HEK293 (cell line): ENCODE measurements around the gene HMOX1.

Experiments
- CTCF ChIA-PET: fragments of 350-600 bp; formaldehyde crosslinking; extraction: SDS; loops from one replicate; lab custom pipeline; 2021; ENCODE audit warnings: antibody characterized with exemption; lab: Yijun Ruan, JAX
- POLR2A ChIA-PET: fragments of 300-600 bp; formaldehyde crosslinking; extraction: SDS; loops from one replicate; lab custom pipeline; 2020; ENCODE audit warnings: antibody characterized with exemption, inconsistent platforms; lab: Yijun Ruan, JAX
- H3K27ac ChIP-seq: fragments of 200-500 bp; sonication (Bioruptor generic); 2 replicates; pipeline ENCODE4 v1.5.1; 2014; ENCODE audit warnings: low read depth, low read length, control low read depth, inconsistent platforms; ENCODE audit errors: extremely low read depth
- H3K36me3 ChIP-seq, 2 experiments: fragments of 200-500 bp in 1 of 2; sonication (Bioruptor generic) in 1 of 2; 1 replicate in 1 of 2; 2 replicates in 1 of 2; pipeline ENCODE4 v1.5.1; 2014 to 2017; ENCODE audit warnings: inconsistent platforms in 2 of 2, low read length in 2 of 2; ENCODE audit not compliant: control insufficient read depth in 2 of 2, insufficient read depth in 1 of 2
- H3K4me1 ChIP-seq: fragments of 200-500 bp; sonication (Bioruptor generic); 2 replicates; pipeline ENCODE4 v1.5.1; 2014; ENCODE audit warnings: mild to moderate bottlenecking, low read length, inconsistent platforms; ENCODE audit not compliant: control insufficient read depth, insufficient read depth
- H3K4me3 ChIP-seq: 2 replicates; pipeline ENCODE4 v1.5.1; 2011; ENCODE audit warnings: low read depth, mild to moderate bottlenecking, control low read depth, low read length, moderate library complexity
- H3K9me3 ChIP-seq: fragments of 200-500 bp; sonication (Bioruptor generic); 2 replicates; pipeline ENCODE4 v1.5.1; 2014; ENCODE audit warnings: low read depth, low read length, inconsistent platforms; ENCODE audit not compliant: control insufficient read depth, insufficient read depth
- BCL11B ChIP-seq: fragments of 450-650 bp; formaldehyde crosslinking; IDR thresholded peaks from 2 replicates; pipeline ENCODE4 v1.5.1; 2016; ENCODE audit warnings: low read depth, missing biosample characterization, missing genetic modification characterization
- PRDM1 ChIP-seq: fragments of 450-650 bp; formaldehyde crosslinking; IDR thresholded peaks from 2 replicates; pipeline ENCODE4; 2016; ENCODE audit warnings: missing biosample characterization, missing genetic modification characterization
- PRDM4 ChIP-seq: fragments of 450-650 bp; formaldehyde crosslinking; IDR thresholded peaks from 2 replicates; pipeline ENCODE4 v1.5.1; 2017; ENCODE audit warnings: missing biosample characterization, missing genetic modification characterization
- WT1 ChIP-seq: fragments of 450-650 bp; formaldehyde crosslinking; IDR thresholded peaks from 2 replicates; pipeline ENCODE4 v1.5.1; 2016; ENCODE audit warnings: missing biosample characterization, missing genetic modification characterization
- YY2 ChIP-seq: fragments of 450-650 bp; formaldehyde crosslinking; IDR thresholded peaks from 2 replicates; pipeline ENCODE4 v1.5.1; 2016; ENCODE audit warnings: missing biosample characterization, missing genetic modification characterization
- ZFHX2 ChIP-seq: fragments of 450-650 bp; formaldehyde crosslinking; conservative IDR thresholded peaks from 2 replicates; pipeline ENCODE4 v1.5.1; 2016; ENCODE audit warnings: missing biosample characterization, missing genetic modification characterization
- ZNF169 ChIP-seq: fragments of 450-650 bp; formaldehyde crosslinking; IDR thresholded peaks from 2 replicates; pipeline ENCODE4 v1.5.1; 2016; ENCODE audit warnings: missing biosample characterization, missing genetic modification characterization
- ZNF2 ChIP-seq: fragments of 450-650 bp; formaldehyde crosslinking; IDR thresholded peaks from 2 replicates; pipeline ENCODE4 v1.5.1; 2016; ENCODE audit warnings: missing biosample characterization, missing genetic modification characterization
- ZNF248 ChIP-seq: fragments of 450-650 bp; formaldehyde crosslinking; IDR thresholded peaks from 2 replicates; pipeline ENCODE4 v1.5.1; 2017; ENCODE audit warnings: missing biosample characterization, missing genetic modification characterization
- ZNF302 ChIP-seq: fragments of 450-650 bp; formaldehyde crosslinking; IDR thresholded peaks from 2 replicates; pipeline ENCODE4 v1.5.1; 2016; ENCODE audit warnings: missing biosample characterization, missing genetic modification characterization, low read depth
- ZNF341 ChIP-seq: fragments of 450-650 bp; formaldehyde crosslinking; IDR thresholded peaks from 2 replicates; pipeline ENCODE4; 2016; ENCODE audit warnings: low read depth, missing biosample characterization, missing genetic modification characterization
- ZNF510 ChIP-seq: fragments of 450-650 bp; formaldehyde crosslinking; IDR thresholded peaks from 2 replicates; pipeline ENCODE4 v1.5.1; 2018; ENCODE audit warnings: mild to moderate bottlenecking, missing genetic modification characterization, missing biosample characterization; ENCODE audit not compliant: insufficient replicate concordance
- ZNF518A ChIP-seq: fragments of 450-650 bp; formaldehyde crosslinking; conservative IDR thresholded peaks from 2 replicates; pipeline ENCODE4 v1.5.1; 2016; ENCODE audit warnings: low read depth, missing biosample characterization, missing genetic modification characterization
- ZNF555 ChIP-seq: fragments of 450-650 bp; formaldehyde crosslinking; conservative IDR thresholded peaks from 2 replicates; pipeline ENCODE4 v1.5.1; 2017; ENCODE audit warnings: missing biosample characterization, mild to moderate bottlenecking, missing genetic modification characterization, inconsistent platforms
- TF ChIP-seq, protein P1 (sequence below): fragments of 450-650 bp; formaldehyde crosslinking; IDR thresholded peaks from 2 replicates; pipeline ENCODE4 v1.5.1; 2016; ENCODE audit warnings: missing biosample characterization, missing genetic modification characterization
- TF ChIP-seq, protein P2 (sequence below): fragments of 450-650 bp; formaldehyde crosslinking; IDR thresholded peaks from 2 replicates; pipeline ENCODE4 v1.5.1; 2016; ENCODE audit warnings: missing biosample characterization, missing genetic modification characterization

HMOX1 gene

DNA sequence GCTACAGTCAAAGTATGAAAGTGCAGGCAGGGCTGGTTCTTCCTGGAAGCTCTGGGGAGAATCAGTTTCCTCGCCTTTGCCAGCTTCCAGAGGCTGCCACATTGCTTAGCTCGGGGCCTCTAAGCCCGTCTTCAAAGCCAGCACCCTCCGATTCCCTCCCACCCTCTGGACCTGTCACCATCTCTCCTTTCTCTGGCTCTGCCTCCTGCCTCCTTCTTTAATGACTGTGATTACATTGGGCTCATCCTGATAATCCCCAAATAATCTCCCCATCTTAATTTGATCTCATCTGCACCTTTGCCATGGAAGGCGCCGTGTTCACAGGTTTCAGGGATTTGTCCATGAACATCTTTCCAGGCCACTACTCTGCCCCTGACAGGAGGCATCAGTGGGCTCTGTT lies 61.6 kb downstream of the HMOX1 start:
- peaks cover 8 to 24% of the 10 kb centered on the region in 2 experiments; a peak in 2 of 3 replicates for H3K36me3 ChIP-seq
- ChIA-PET POLR2A (no interaction called here), CTCF (interaction anchor here (0.6 to 1.2 kb wide), 2 partner anchors 31 to 141 kb away, joined by 3 to 4 read pairs; no protein-coding TSS in a partner anchor)
- no peak overlapping the region for H3K4me3 ChIP-seq
- H3K4me1 ChIP-seq: peaks cover 1% of the 10 kb centered on the region; the same call in 1 of the 2 replicates
- no peaks in the 10 kb centered on the region for H3K9me3 ChIP-seq
- H3K27ac ChIP-seq: no peak overlapping the region
- TF ChIP-seq ZNF555 (tag by site-specific recombination) (no peak), ZFHX2 (tag by site-specific recombination) (no peak), ZNF302 (tag by site-specific recombination) (no peak), ZNF518A (tag by site-specific recombination) (no peak), ZNF2 (tag by site-specific recombination) (no peak), PRDM1 (tag by site-specific recombination) (no peak), ZNF341 (tag by site-specific recombination) (no peak), ZNF248 (tag by site-specific recombination) (no peak), BCL11B (no peak), YY2 (tag by site-specific recombination) (no peak), ZNF510 (tag by site-specific recombination) (no peak), ZNF169 (no peak)
- TF ChIP-seq, protein P1, sequence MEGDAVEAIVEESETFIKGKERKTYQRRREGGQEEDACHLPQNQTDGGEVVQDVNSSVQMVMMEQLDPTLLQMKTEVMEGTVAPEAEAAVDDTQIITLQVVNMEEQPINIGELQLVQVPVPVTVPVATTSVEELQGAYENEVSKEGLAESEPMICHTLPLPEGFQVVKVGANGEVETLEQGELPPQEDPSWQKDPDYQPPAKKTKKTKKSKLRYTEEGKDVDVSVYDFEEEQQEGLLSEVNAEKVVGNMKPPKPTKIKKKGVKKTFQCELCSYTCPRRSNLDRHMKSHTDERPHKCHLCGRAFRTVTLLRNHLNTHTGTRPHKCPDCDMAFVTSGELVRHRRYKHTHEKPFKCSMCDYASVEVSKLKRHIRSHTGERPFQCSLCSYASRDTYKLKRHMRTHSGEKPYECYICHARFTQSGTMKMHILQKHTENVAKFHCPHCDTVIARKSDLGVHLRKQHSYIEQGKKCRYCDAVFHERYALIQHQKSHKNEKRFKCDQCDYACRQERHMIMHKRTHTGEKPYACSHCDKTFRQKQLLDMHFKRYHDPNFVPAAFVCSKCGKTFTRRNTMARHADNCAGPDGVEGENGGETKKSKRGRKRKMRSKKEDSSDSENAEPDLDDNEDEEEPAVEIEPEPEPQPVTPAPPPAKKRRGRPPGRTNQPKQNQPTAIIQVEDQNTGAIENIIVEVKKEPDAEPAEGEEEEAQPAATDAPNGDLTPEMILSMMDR: no peak
- TF ChIP-seq, protein P2, sequence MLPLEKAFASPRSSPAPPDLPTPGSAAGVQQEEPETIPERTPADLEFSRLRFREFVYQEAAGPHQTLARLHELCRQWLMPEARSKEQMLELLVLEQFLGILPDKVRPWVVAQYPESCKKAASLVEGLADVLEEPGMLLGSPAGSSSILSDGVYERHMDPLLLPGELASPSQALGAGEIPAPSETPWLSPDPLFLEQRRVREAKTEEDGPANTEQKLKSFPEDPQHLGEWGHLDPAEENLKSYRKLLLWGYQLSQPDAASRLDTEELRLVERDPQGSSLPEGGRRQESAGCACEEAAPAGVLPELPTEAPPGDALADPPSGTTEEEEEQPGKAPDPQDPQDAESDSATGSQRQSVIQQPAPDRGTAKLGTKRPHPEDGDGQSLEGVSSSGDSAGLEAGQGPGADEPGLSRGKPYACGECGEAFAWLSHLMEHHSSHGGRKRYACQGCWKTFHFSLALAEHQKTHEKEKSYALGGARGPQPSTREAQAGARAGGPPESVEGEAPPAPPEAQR (tag by site-specific recombination): no peak

- Histone ChIP-seq H3K36me3 (peaks cover 4 to 23% of the 10 kb centered on the region in 2 experiments; a peak in 2 of 3 replicates), H3K9me3 (no peaks in the 10 kb centered on the region), H3K4me1 (peaks cover 7% of the 10 kb centered on the region), H3K27ac (no peak overlapping the region), H3K4me3 (no peak overlapping the region)
- ChIA-PET POLR2A (no interaction called here), CTCF (no interaction called here)
- TF ChIP-seq PRDM4: no peak
- TF ChIP-seq WT1 (tag by site-specific recombination): no peak
These were observed 62.4 kb downstream of the HMOX1 start for GRCh38 chr22:35443338-35443737.
